OCI-LY3 (cell line): ENCODE data around the gene ENTPD5.

Experiments
- CTCF ChIP-seq: fragments of 200-600, 300-600 bp; sonication (generic); IDR thresholded peaks from 2 replicates; pipeline ENCODE4 v1.5.1; 2014; ENCODE audit warnings: antibody characterized with exemption, low read length, low read depth
- EZH2phosphoT487 ChIP-seq: fragments of 200-600 bp; shearing (Covaris generic); IDR thresholded peaks from 2 replicates; pipeline ENCODE4 v1.6.1; 2018; ENCODE audit warnings: antibody characterized with exemption, mixed run types, low read depth

- TF ChIP-seq CTCF (no peak), EZH2phosphoT487 (no peak)
Observed at GRCh38 chr14:73916324-73916723, 102.8 kb downstream of the ENTPD5 start.
